ENCODE measurements around the gene DAZAP1. TPM values are rescaled to one million over a fixed set of nuclear protein-coding genes. Genes with fewer than 3 reads are reported as not detected.

The DAZAP1 gene
- total RNA-seq (100 to 1,000 TPM; 253 TPM), polyA plus RNA-seq (7.7 TPM)

DNA sequence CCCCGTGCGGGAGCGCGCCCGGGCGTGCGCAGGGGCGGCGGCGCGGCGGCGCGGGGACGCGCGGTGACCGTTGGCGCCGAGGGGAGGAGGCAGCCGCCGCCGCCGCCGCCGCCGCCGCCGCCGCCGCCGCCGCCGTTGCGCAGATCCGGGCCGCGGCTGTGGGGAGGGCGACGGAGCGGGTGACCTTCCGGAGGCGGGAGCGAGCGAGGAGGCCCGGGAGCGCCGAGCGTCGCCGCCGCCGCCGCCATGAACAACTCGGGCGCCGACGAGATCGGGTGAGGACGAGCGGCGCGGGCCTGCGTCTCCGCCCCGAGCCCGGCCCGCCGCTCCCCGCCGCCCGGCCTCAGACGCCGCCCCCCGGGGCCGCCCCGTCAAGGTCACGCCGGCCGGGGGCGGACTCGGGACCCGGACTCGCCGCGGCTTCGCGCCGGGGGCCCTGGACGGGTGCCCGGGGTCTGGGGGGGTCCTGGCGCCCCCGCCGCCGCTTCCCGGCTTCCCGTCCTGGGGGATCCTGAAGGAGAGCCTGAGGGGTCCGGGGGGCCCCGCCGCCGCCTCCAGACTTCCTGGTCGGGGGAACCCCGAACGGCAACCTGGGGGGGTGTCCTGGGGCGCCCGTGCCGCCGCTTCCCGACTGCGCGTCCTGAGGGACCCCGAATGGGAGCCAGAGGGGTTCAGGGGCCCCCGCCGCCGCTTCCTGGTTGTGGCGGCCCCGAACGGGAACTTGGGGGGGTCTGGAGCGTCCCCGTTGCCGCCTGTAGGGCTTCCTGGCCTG lies at the start of gene DAZAP1:
Gene DAZAP1 (plus strand): TSS at position 59 of the 772 bp plus-strand sequence. CDS start 188 bp downstream, at position 247.
- Histone ChIP-seq H3K4me1 (ENCODE audit: insufficient read depth, low read length) (peaks cover 50% of the 10 kb centered on the region), H3K9me3 (ENCODE audit: low read length) (no peaks in the 10 kb centered on the region), H3K27me3 (ENCODE audit: insufficient read depth, low read length, poor library complexity, severe bottlenecking) (no peaks in the 10 kb centered on the region), H3K36me3 (ENCODE audit: insufficient read depth, low read length) (peaks cover 4% of the 10 kb centered on the region), H3K4me3 (ENCODE audit: low read length) (peak within 1 kb of the TSS; percentile 90), H3K27ac (ENCODE audit: low read depth, low read length) (peak within 1 kb of the TSS; percentile 87)
- Mint-ChIP-seq H3K9me3 (no peaks in the 10 kb centered on the region), H3K36me3 (peaks cover 0 to 26% (median 3%) of the 10 kb centered on the region in 3 donors), H3K4me1 (peaks cover 44 to 51% (median 48%) of the 10 kb centered on the region in 3 donors), H3K27me3 (peaks cover 2 to 6% of the 10 kb centered on the region in 2 donors), H3K27ac (peak within 1 kb of the TSS; percentile 68 to 97 (median 82)), H3K4me3 (peak within 1 kb of the TSS; percentile 86 to 95 (median 93))
- peak; percentile 36 to 71 (median 49) for DNase-seq
- ChIA-PET POLR2A (interaction anchor here (1.4 kb wide), 1 partner anchor 139 kb away, joined by 7 read pairs; the partner anchor contains the start of gene CIRBP), CTCF (interaction anchor here (1.2 to 2.5 kb wide), 2 partner anchors 29 to 164 kb away, joined by 4 to 8 read pairs; no protein-coding TSS in a partner anchor)

GRCh38 chr19:1360126-1360817 lies 47.1 kb upstream of the DAZAP1 start:
- no peak overlapping the region for H3K4me3 Mint-ChIP-seq
- Histone ChIP-seq H3K4me1 (ENCODE audit: insufficient read depth, low read length) (peaks cover 22% of the 10 kb centered on the region), H3K36me3 (ENCODE audit: insufficient read depth, low read length) (peaks cover 6% of the 10 kb centered on the region), H3K27me3 (ENCODE audit: insufficient read depth, low read length, poor library complexity, severe bottlenecking) (no peaks in the 10 kb centered on the region), H3K9me3 (ENCODE audit: low read length) (no peaks in the 10 kb centered on the region), H3K4me3 (ENCODE audit: low read length) (no peak overlapping the region), H3K27ac (ENCODE audit: low read depth, low read length) (no peak overlapping the region)
- DNase-seq, result no peak
- H3K9me3 Mint-ChIP-seq, result no peaks in the 10 kb centered on the region
- peaks cover 29 to 46% (median 44%) of the 10 kb centered on the region in 3 donors for H3K4me1 Mint-ChIP-seq
- H3K27me3 Mint-ChIP-seq, result peaks cover 0 to under 1% of the 10 kb centered on the region in 2 donors
- POLR2A ChIA-PET, result no interaction called here
- CTCF ChIA-PET, result interaction anchor here (0.9 kb wide), 1 partner anchor 81 kb away, joined by 3 read pairs; no protein-coding TSS in a partner anchor
- no peak overlapping the region for H3K27ac Mint-ChIP-seq
- H3K36me3 Mint-ChIP-seq, result peaks cover 4 to 70% (median 11%) of the 10 kb centered on the region in 3 donors

DNA sequence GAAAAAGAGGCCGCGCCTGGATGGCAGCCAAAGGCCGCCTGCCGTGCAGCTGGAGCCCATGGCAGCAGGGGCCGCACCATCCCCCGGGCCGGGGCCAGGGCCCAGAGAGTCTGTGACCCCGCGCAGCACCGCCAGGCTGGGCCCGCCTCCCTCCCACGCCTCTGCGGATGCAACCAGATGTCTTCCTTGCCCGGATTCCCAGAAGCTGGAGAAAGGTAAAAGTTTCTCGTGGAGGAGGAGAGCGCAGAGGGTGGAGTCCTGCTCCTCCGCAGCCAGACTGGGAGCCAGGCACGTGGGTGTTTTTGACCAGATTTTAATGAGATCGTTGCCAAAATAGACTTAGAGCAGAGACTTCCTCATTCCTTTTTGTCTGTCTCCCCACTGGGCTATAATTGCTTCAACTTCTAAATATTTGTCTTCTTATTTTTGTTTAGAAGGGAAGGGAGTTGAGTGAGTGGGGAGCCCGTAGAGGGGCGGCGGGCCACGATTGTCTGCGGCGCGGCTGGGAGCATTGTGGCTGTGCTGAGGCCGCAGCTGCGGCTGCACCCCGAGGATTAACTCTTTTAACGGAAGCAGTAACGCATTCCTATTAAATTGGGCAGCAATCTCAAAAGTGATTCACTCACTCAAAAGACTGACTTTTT lies 46.4 kb upstream of the DAZAP1 start:
- peaks cover 6% of the 10 kb centered on the region for H3K36me3 ChIP-seq (ENCODE audit: insufficient read depth, low read length)
- H3K27me3 ChIP-seq (ENCODE audit: insufficient read depth, low read length, poor library complexity, severe bottlenecking), result no peaks in the 10 kb centered on the region
- no peak overlapping the region for H3K27ac ChIP-seq (ENCODE audit: low read depth, low read length)
- CTCF ChIA-PET, result no interaction called here
- no peak overlapping the region for H3K4me3 Mint-ChIP-seq
- H3K36me3 Mint-ChIP-seq, result peaks cover 4 to 70% (median 11%) of the 10 kb centered on the region in 3 donors
- H3K9me3 Mint-ChIP-seq, result no peaks in the 10 kb centered on the region
- H3K27ac Mint-ChIP-seq, result no peak overlapping the region
- no peak overlapping the region for H3K4me3 ChIP-seq (ENCODE audit: low read length)
- peaks cover 15% of the 10 kb centered on the region for H3K4me1 ChIP-seq (ENCODE audit: insufficient read depth, low read length)
- no peaks in the 10 kb centered on the region for H3K9me3 ChIP-seq (ENCODE audit: low read length)
- peaks cover 0 to 1% of the 10 kb centered on the region in 2 donors for H3K27me3 Mint-ChIP-seq
- DNase-seq, result no peak
- H3K4me1 Mint-ChIP-seq, result peaks cover 23 to 39% (median 38%) of the 10 kb centered on the region in 3 donors
- POLR2A ChIA-PET, result no interaction called here

GRCh38 chr19:1361601-1362386 lies 45.6 kb upstream of the DAZAP1 start:
- Mint-ChIP-seq H3K4me1 (peaks cover 19 to 33% (median 33%) of the 10 kb centered on the region in 3 donors), H3K27ac (peak overlapping the region in 2 of 8 donors; percentile 35 to 54), H3K9me3 (no peaks in the 10 kb centered on the region), H3K27me3 (peaks cover 0 to 1% of the 10 kb centered on the region in 2 donors), H3K4me3 (no peak overlapping the region), H3K36me3 (peaks cover 4 to 70% (median 11%) of the 10 kb centered on the region in 3 donors)
- Histone ChIP-seq H3K4me1 (ENCODE audit: insufficient read depth, low read length) (peaks cover 13% of the 10 kb centered on the region), H3K36me3 (ENCODE audit: insufficient read depth, low read length) (peaks cover 6% of the 10 kb centered on the region), H3K27me3 (ENCODE audit: insufficient read depth, low read length, poor library complexity, severe bottlenecking) (no peaks in the 10 kb centered on the region), H3K4me3 (ENCODE audit: low read length) (no peak overlapping the region), H3K27ac (ENCODE audit: low read depth, low read length) (no peak overlapping the region), H3K9me3 (ENCODE audit: low read length) (no peaks in the 10 kb centered on the region)
- no peak for DNase-seq
- ChIA-PET POLR2A (no interaction called here), CTCF (no interaction called here)

DNA sequence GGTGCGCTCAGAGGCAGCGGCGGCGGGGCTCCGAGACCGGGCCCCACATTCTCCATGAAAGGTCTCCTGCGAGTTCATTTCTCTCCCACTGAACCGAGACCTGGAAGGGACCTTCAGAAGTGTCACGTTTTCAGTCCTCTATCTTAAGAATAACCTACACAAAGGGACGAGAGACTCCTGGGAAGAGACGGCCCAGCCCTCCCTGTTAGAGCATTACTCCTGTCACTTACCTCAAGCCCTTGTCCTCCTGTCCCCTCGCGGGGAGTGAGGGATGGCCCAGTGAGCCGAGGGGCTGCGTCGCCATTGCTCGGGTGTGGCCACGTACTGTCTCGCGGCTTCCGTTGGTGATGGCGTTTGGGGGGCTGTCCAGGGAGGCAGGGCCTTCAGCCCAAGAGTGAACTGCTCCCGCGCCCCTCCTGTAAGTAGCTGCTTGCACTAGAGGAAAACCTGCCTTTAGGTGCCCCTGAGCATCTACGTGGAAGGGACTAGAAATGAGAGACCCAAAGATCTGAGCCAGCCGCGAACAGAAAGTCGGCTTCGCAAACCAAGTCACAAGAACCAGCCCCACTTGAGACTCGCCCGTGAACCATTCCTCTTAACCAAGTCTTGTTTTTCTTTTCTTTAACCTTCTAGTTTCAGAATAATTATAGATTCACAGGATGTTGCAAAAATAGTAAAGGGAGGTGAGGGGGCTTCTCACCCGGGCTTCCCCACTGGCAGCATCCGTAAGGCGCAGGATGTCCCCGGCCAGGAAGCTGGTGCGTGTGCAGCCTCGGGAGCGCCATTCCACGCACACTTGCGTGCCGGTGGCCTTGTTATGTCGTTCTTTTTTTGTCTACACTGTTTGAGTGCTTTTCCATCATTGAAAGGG lies 44.8 kb upstream of the DAZAP1 start:
- ChIA-PET POLR2A (no interaction called here), CTCF (interaction anchor here (2.0 kb wide), 1 partner anchor 118 kb away, joined by 4 read pairs; no protein-coding TSS in a partner anchor)
- H3K27ac Mint-ChIP-seq, result peak overlapping the region in 5 of 8 donors; percentile 29 to 90 (median 75)

DNA sequence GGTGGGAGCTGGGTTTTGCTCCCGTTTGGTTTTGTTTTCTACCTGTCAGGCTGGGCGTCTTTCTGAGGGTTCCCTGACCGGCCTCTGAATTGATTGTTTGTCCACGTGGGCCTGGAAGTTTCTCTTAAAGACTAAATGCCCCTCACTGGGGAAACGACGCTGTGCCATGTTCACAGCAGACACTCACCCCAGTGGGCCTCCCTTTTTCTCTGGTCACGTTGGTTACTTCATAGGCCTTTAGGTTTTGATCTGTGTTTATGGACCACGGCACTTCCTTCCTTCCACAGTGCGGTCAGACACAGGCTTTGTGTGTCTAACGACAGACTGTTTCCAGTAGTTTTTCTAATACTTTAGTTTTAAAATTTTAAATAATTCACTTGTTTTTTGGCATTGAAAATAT lies 43.8 kb upstream of the DAZAP1 start:
- POLR2A ChIA-PET, result interaction anchor here (1.3 kb wide), 1 partner anchor 95 kb away, joined by 4 read pairs; no protein-coding TSS in a partner anchor
- H3K27ac Mint-ChIP-seq, result peak overlapping the region in 7 of 8 donors; percentile 70 to 90 (median 83)
- H3K4me3 ChIP-seq (ENCODE audit: low read length), result no peak overlapping the region
- H3K27ac ChIP-seq (ENCODE audit: low read depth, low read length), result no peak overlapping the region
- peak in 4 of 5 donors; percentile 21 to 65 (median 50) for DNase-seq
- peaks cover 19 to 30% (median 29%) of the 10 kb centered on the region in 3 donors for H3K4me1 Mint-ChIP-seq
- H3K9me3 ChIP-seq (ENCODE audit: low read length), result no peaks in the 10 kb centered on the region
- peaks cover 4 to 64% (median 11%) of the 10 kb centered on the region in 3 donors for H3K36me3 Mint-ChIP-seq
- no peaks in the 10 kb centered on the region for H3K9me3 Mint-ChIP-seq
- H3K4me3 Mint-ChIP-seq, result peak overlapping the region; percentile 60 to 87 (median 74)
- CTCF ChIA-PET, result interaction anchor here (2.0 kb wide), 1 partner anchor 119 kb away, joined by 4 read pairs; no protein-coding TSS in a partner anchor
- H3K36me3 ChIP-seq (ENCODE audit: insufficient read depth, low read length), result peaks cover 6% of the 10 kb centered on the region
- peaks cover 0 to 2% of the 10 kb centered on the region in 2 donors for H3K27me3 Mint-ChIP-seq
- peaks cover 13% of the 10 kb centered on the region for H3K4me1 ChIP-seq (ENCODE audit: insufficient read depth, low read length)
- H3K27me3 ChIP-seq (ENCODE audit: insufficient read depth, low read length, poor library complexity, severe bottlenecking), result no peaks in the 10 kb centered on the region

More for the DNA sequence above, 44.8 kb upstream of the DAZAP1 start:
- Histone ChIP-seq H3K27me3 (ENCODE audit: insufficient read depth, low read length, poor library complexity, severe bottlenecking) (no peaks in the 10 kb centered on the region), H3K27ac (ENCODE audit: low read depth, low read length) (no peak overlapping the region), H3K4me3 (ENCODE audit: low read length) (no peak overlapping the region), H3K9me3 (ENCODE audit: low read length) (no peaks in the 10 kb centered on the region), H3K4me1 (ENCODE audit: insufficient read depth, low read length) (peaks cover 13% of the 10 kb centered on the region), H3K36me3 (ENCODE audit: insufficient read depth, low read length) (peaks cover 6% of the 10 kb centered on the region)
- no peaks in the 10 kb centered on the region for H3K9me3 Mint-ChIP-seq
- H3K4me1 Mint-ChIP-seq, result peaks cover 19 to 30% (median 29%) of the 10 kb centered on the region in 3 donors
- H3K27me3 Mint-ChIP-seq, result peaks cover 0 to 1% of the 10 kb centered on the region in 2 donors
- DNase-seq, result no peak
- peak overlapping the region; percentile 60 to 81 (median 73) for H3K4me3 Mint-ChIP-seq
- H3K36me3 Mint-ChIP-seq, result peaks cover 4 to 65% (median 11%) of the 10 kb centered on the region in 3 donors
